ENCODE results near the gene SRXN1.

DNA sequence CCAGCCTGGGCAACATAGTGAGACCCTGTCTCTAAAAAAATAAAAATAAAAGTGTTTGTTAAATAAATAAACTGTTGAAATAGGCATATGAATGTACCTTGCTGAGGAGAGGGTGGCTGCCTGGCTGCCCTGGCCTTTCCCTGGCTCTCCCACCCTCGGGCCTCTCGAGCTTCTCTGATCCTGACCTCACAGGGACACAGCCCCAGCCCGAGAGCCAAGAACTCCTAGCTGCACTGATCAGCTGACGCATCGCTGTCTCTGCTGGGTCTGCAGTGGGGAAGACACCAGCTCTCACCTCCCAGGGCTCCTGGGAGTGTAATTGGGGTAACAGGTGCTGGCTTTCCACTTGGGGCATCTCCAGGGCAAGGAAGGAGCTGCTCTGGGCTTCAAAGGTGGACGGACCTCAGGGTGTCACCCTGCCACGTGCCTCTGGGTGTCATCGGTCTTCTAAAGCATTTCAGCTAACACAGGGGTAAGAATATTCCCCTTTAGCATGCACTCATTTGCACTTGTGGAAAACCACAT is 49.8 kb downstream of the SRXN1 start:
- no peak for TF ChIP-seq POLR2A (IDR thresholded peaks at IDR 0.05; ENCODE audit: low read length)
- TF ChIP-seq GATA1 (IDR thresholded peaks at IDR 0.05; ENCODE audit: low read depth, low read length): no peak

Measured in erythroblast (primary cell).